GM21447 (cell line): ENCODE data around the gene WNK2.

ENCODE experiments used
- ATAC-seq: cut with Tn5 transposase; IDR thresholded peaks from one replicate; pipeline ENCODE4 v1.9.1; 2021; ENCODE audit not compliant: unreplicated experiment

Gene WNK2

DNA sequence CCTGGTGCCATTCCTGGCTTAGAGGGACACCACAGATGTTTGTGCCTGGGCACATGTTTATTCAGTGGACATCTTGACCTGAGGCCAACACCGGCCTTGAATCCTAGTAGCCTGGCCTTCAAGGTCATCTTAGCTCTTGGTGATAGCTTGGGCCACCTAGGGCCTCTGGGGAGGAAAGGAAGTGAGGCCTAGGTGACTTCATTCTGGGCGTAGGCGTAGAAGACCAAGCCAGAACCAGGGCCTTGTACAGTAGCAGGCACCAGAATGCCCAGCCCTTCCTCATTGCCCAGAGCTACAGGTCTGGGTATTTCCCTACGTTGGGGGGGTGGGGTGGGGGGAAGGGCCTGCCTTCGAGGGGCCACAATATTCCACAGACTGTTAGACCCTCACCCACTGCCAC, 33.8 kb downstream of the WNK2 start:
- ATAC-seq, result no peak

DNA sequence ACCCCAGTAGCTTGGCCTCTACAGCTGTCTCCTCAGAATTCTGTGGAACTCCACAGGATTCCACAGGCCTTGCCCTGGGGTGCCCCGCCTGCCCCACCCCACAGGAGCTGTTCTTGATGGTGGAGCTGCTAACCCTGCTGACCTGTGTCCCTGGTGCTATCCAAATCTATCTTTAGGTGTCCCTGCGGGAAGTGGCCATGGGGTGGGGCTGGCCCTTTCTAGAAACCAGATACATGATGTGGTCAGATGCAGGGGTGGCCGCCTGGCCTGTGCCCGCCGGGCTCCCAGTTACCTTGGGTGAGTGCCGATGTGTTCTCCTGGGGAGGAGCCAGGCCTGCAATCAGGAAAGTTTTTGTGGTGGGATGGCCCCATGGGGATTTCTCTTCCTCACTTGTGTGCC, 34.2 kb downstream of the WNK2 start:
- ATAC-seq, result no peak

DNA sequence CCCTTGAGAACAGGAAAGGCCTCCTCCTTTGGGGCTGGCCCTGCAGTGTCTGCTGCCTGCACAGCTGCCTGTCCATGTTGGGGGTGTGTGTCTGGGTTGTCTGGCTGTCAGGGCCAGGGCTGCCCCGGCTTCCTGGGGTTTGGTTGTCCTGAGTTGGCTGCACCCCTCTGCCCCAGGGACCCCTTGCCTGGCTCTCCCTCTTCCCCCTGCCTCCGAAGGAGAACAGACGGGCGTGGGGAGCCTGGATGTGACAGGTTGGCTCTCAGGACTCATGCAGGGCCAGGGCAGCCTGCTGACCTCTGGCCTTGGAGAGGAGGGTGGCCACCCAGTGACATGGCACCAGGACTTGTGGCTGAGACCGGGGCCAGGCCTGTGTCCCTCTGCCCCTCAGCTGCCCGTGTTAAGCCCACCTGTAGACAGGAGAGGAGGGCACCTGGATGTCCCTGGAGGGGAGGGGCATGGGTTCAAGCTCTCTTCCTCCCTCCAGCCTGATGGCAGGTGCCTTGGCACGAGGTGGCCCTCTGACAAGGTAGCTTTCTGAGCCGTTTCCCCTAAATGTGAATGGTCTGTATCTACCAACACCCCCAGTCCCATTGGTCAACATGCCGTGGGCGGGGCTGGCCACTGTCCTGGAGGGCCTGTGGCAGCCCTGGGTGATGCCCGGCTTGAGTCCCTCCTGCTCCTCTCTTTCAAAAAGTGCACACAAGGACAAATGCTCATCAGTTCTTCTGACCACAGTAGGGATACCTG, 34.9 kb downstream of the WNK2 start:
- ATAC-seq, result no peak

DNA sequence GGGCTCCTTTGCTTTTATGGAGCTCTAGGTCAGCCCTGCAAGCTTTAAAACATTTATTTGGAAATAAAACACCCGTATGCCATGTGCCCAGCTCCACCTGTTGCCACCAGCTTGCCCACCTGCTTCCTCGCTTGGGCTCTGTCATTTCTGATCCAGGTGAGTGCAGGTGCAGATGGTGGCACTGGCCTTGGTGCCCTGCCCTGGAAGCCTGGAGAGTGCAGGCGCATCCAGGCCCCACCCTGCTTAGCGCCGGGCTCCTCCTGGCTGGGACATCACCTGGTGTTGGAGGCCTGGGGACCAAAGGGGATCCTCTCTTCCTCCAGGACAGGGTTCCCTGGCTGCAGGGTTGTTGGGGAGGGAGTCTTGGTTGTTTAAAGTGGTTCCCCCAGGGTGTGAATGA, 35.8 kb downstream of the WNK2 start:
- ATAC-seq, result no peak

DNA sequence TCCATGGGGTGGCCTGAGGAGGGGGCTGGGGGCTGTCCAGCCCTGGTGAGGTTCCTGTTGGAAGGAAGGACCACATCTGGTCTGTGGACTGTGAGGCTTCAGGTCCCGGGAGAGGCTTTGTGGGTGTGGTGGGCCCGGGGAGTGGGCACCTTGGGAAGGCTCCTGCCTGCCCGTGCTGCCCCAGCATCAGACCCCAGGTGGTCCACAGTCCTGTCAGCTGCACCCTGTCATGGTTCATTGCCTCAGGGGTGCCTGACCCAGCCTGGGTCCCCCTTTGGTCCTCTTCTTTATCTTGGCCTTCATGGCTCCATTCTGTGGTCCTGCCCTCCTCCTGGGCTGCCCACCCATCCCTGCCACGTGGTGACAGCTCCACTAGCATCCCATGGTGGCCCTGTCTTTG, 36.7 kb downstream of the WNK2 start:
- ATAC-seq, result no peak

DNA sequence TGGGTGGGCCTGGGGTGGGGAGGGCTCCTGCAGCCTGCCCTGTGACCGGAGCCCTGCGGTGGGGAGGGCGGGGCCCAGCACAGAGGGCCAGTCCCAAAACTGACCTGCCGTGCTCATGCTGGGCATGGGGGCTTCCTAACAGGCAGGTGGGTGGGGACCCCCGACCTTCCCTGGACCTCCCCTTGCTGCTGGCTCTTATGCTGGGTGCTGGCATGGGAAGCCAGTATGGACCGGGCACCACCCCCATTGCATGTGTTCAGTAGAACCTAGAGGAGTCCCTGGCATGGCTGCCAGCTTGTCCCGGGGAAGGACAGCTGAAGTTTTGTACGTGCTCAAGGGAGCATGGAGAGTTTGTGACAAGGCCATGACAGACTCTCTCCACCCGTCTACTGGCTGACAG, 37.1 kb downstream of the WNK2 start:
- no peak for ATAC-seq

DNA sequence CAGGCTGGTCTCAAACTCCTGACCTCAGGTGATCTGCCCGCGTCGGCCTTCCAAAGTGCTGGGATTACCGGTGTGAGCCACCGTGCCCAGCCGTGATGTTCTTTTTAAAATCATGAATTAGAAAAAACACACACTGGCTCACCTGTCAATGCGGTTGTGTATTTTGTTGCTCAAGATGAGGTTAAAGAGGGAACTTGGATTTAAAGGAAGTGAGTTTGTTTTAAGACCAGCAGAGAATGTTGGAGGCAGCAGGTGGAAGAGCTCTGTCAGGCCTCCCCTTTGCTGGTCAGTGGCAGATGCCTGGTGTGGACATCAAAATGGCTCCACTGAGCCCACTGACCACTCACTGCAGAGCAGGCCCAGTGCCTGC, 38.9 kb downstream of the WNK2 start:
- ATAC-seq, result no peak

DNA sequence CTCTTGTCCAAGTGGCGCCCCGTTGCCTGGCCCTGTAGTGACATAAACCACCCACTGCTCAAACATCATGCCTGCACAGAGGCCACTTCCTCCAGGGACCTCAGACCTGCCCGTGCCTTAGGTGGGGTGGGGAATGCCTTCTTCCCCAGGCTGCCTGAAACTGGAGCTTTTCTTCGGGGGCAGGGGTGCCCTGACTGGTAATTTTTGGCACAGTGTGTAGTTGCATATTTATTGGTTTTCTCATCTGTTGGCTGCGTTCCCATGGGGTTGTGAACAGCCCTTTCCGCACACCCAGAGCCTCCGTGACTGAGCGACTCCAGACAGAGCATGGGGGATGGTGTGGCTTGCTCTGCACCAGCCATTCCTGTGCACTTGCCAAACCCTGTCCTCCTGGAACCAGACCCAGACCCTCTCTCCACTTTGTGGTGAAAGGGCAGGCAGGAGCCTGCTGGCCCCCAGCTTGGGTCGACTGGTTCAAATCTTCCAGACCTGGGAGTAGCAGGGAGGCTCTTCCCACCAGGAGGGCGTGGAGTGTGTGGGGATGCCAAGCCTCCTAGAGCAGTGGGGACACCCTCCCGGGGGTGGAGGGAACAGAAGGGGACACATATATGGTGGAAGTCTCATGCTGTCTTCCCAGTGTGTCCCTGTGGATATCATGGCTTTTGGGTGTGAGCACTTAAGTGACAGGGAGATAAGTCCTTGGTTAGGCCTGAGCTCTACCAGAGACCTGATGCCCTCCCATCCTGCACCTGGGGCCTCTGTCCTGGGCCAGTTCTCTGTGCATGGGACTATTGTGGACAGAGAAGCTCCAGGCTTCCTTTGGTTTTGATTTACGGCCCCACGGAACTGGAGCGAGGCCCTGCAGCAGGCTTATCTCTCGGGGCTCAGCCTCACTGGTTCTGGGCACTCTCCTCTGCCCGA, 39.6 kb downstream of the WNK2 start:
- ATAC-seq, result no peak

DNA sequence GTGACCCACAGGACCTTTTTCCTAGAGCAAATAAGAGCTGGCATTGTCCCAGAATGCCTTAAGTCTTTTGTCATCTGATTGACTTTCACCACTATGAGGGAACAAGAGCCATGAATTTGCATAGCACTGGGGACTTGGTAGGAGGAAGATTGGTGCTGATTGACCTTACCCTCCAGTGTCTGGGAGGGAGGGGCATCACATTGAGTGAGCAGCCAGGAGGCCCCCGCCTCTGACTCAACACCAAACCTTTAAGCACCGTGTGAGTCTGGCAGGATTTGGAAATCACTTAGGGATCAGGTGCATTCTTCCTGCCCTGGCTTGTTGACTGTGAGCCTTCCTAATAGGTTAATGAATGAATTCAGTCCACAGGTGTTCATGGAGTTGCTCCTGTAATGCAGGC, 40.7 kb downstream of the WNK2 start:
- no peak for ATAC-seq

DNA sequence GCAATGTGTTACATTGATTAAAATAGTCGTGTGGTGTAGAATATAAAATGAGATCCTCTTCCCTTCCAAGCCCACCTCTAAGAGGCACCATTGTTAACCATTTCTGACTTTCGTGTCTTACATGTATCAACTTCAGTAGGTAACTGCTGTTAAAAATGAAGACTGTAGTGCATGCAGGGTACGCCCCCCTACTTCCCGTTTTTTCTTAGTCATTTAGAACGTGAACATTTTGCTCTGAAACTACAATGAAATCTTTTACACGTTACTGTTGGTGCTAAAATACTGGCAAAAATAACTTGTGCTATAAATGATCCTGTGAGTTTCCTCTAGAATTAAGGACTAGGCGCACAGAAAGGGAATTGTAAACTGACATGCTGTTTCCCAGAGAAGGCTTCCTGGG, 41.5 kb downstream of the WNK2 start:
- no peak for ATAC-seq

DNA sequence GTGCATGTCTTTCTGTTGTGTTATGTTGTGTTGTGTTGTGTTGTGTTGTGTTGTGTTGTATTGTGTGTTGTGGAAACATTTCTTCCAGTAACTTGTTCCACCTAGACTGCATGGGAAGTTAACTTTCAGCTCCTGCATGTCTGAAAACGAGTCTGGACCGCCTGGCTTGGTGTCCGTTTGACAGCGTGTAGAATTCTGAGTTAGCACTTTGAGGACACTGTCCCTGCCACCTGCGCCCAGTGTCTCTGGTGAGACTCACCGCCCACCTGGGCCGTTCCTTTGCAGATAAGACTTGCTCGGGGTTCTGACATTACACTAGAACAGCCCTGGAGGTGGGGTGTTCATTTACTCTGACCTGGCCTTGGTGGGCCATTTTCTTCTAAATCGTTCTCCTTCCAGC, 42.0 kb downstream of the WNK2 start:
- no peak for ATAC-seq

DNA sequence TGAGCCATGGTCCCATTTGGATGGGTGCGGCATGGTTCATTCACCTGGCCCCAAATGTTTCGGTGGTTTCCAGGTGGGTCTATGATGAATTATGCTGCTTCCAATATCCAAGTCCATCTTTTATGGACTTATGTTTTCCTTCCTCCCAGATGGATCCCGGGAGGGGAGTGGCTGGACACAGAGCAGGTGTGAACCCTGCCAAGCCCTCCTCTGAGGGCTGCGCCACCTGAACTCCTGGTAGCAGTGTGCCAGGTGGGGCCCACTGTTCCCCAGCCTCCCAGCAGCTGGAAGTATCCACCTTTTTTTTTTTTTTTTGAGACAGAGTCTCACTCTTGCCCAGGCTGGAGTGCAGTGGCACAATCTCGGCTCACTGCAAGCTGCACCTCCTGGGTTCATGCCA, 42.9 kb downstream of the WNK2 start:
- ATAC-seq, result no peak

DNA sequence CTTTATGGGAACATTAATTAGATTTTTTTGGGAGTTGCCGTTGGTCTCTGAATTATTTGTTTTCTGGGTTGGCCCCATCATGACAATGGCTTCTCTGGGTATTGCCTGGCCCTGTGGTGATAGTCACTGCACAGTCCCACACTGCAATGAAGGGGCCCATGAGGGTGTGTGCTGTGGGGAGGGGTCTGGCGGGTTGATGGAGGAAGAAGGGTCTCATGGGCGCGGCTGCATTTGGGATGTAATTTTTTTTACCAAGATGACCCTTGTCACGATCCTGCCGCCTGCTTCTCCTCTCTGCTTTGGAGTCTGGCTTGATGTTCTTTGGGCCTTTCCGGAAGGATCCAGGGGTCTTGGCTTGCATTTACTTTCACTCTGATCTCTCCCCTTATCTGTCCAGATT, 44.1 kb downstream of the WNK2 start:
- ATAC-seq, result no peak

DNA sequence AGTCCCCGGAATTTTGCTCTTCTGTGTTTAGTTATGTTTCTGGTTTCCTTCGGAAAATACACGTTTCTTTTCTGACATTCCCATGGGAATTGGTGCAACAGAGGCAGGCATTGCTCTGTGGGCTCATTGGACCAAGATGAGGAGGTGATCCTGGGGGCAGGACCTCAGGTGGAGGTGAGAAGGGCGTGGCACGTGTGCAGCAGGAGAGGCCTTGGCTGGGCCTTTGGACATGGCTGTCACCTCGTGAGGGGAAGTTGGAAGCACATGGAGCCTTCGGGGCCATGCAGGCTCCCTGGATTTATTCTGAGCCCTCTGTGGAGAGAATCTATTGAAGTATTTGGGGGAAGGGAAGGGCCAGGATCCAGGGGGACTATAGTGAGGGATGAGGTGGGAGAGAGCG, 44.5 kb downstream of the WNK2 start:
- no peak for ATAC-seq

DNA sequence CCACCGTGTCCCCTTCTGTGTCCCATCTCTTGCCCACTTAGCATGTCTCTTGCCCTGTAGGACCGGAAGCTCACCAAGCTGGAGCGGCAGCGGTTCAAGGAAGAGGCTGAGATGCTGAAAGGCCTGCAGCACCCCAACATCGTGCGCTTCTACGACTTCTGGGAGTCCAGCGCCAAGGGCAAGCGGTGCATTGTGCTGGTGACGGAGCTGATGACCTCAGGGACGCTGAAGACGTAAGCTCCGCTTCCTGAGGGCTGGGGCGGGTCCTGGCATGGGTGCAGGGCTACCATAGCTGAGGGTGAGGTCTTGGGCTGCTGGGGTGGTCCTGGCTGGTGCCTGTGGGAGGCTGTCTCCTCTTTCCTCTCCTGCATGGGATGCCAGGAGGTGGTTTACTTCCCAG, 45.7 kb downstream of the WNK2 start:
- ATAC-seq, result no peak

DNA sequence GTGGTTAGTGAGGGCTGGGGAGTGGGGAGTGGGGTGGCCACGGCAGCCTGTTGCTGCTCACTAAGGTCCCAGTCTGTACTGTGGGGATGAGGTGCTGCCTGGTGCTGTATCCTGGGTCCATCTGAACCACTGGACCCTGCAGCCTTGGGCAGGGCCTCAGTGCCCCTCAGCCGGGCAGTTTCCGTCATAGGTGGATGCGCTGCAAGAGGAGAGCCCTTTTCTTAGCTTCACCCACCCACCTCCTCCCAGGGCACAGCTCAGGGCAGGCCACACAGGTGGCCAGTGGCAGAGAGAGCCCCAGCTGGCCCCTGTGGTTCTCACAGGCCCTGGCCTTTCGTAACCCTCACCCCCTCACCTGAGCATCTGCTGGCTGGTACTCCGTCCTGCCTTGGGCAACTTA, 46.2 kb downstream of the WNK2 start:
- no peak for ATAC-seq

DNA sequence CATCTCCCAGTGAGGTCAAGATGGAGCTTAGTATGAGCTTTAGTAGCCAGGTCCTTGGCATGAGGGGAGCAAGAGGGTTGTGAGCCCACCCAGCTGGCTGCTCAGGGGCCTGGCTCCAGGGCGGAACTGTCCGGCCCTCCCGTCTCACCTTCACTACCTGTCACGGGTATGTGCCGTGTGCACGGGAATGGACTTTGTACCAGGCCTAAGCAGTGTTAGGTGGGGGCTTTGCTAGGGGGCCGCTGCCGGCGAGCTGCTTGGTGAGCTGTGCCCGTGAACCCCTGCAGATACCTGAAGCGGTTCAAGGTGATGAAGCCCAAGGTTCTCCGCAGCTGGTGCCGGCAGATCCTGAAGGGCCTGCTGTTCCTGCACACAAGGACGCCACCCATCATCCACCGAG, 46.7 kb downstream of the WNK2 start:
- ATAC-seq, result no peak

DNA sequence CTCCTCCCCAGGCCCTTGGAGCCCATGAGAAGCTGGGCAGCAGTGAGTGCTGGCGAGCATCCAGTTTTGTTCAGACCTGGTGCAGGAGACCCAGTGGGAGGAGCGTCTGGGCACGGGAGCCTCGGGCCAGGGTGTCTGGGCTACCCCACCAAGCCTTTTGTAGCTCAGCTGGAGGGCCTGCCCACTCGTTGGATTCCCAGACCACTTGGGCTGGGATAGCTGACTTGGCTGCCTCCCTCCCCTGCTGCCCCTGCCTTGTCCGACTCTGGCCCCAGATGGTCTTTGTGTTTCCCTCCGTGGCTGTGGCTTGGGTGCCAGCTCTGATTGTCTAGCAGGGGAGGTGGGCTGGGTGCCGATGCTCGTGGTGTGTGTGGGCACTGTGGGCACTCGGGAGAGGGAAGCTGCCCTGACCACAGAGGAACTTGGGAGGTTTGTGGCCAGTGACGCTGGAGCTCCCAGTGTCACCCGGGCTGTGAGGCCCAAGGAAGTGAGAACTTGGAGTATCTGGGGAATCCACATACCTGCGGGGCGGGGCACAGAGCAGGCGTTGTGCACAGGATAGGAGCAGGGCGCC, 47.3 kb downstream of the WNK2 start:
- no peak for ATAC-seq

DNA sequence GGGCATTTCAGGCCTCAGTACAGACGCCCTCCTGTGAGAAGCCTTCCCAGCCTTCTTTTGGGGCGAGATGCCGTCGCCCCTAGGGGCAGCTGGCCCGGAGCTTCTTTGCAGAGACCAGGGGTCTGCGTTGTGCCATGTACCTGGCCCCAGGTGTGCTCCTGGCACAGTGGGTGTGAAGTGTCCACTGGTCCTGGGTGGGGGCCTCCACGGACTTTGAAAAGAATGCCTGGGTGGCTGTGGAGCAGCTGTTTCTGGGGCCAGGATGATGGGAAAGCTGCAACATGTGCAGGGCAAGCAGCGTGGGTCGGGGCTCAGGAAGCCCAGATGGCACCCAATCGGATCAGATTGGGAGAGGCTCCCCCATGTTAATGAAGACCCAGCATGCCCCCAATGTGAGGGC, 47.8 kb downstream of the WNK2 start:
- ATAC-seq, result no peak

DNA sequence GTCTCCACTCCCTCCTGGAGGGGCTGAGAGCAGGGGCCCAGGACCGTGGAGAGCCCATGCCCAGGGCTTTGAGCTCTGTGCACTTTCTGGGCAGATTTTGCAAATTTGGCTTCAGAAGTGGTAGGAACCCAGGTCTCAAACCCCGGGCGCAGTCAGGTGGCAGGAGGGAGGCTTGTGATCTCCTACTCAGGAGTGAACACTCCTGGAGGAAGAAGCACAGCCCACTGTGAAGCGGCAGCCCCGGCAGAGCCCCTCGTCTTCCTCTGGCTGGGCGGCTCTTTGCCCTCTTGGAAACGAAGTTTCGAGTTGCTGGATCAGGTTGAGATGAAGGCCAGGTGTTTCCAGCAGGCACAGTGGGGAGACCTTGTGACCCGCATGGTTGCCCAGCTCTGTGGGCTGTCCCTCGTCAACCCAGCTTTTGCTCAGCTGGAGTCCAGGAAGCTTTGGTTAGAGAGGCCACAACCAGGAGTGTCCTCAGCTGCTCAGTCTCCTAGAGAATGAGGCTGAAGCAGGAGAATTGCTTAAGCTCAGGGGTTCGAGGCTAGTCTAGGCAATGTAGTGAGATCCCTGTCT, 48.5 kb downstream of the WNK2 start:
- no peak for ATAC-seq

DNA sequence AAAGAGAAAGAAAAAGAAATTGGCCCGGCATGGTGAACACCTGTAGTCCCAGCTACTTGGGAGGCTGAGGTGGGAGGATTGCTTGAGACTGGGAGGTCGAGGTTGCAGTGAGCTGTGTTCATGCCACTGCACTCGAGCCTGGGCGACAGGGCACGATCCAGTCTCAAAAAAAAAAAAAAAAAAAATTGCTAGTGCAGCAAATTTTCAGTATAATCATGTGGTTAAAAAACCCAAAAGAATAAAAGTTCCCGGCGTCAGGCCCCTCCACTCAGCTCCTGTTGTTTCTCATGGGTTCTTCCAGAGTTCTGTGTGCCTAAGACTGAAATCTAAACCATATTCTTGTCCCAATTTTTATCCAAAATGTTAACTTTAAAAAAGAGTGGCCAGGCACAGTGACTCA, 49.1 kb downstream of the WNK2 start:
- no peak for ATAC-seq

DNA sequence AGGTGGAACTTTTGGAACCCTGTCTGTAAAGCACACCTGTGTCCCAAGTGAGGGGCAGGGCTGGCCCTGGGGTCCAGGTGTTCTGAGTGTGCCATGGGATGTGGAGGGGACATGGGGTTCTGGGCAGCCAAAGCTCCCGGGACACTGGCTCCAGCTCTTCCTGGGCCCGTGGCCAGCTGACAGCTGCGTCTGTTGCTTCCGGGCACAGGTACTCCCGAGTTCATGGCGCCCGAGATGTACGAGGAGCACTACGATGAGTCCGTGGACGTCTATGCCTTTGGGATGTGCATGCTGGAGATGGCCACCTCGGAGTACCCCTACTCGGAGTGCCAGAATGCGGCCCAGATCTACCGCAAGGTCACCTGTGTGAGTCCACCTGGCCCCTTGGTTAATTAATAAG, 50.7 kb downstream of the WNK2 start:
- no peak for ATAC-seq
